HEK293 (cell line): ENCODE measurements around the gene CADM4.

Experiments used
- CTCF ChIP-seq: fragments of 450-650 bp; formaldehyde crosslinking; IDR thresholded peaks from 2 replicates; pipeline ENCODE4 v1.5.1; 2016; ENCODE audit warnings: missing biosample characterization, missing genetic modification characterization
- TCF7L2 ChIP-seq: IDR thresholded peaks from 2 replicates; pipeline ENCODE4 v1.6.1; 2011; ENCODE audit warnings: low read depth, mild to moderate bottlenecking, inconsistent platforms, low read length, moderate library complexity, borderline replicate concordance
- ZNF248 ChIP-seq: fragments of 450-650 bp; formaldehyde crosslinking; IDR thresholded peaks from 2 replicates; pipeline ENCODE4 v1.5.1; 2017; ENCODE audit warnings: missing biosample characterization, missing genetic modification characterization
- ZNF324 ChIP-seq: fragments of 450-650 bp; formaldehyde crosslinking; IDR thresholded peaks from 2 replicates; pipeline ENCODE4 v1.5.1; 2016; ENCODE audit warnings: missing biosample characterization, missing genetic modification characterization
- ZNF341 ChIP-seq: fragments of 450-650 bp; formaldehyde crosslinking; IDR thresholded peaks from 2 replicates; pipeline ENCODE4; 2016; ENCODE audit warnings: low read depth, missing biosample characterization, missing genetic modification characterization

DNA sequence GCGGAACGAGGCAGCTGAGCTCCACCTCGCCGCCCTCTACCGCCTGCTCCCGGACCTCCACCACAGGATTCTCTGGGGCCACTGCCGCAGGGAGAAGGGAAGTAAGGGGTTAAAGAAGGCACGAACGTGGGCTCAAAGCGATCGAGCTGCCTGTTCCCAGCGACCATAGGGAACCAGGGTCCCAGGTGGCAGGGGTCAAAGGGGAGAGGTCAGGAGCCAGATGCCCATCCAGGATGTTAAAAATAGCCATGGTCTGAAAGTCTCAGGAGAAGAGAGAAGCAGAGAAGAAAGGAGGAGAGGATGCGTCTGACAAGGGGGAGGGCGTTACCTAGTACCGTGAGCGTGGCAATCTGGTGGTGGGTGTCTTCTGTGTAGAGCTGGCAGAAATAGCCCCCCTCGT, 12.8 kb downstream of the CADM4 start:
- no peak for TF ChIP-seq ZNF248 (tag by site-specific recombination)
- no peak for TF ChIP-seq TCF7L2
- no peak for TF ChIP-seq ZNF324 (tag by site-specific recombination)
- TF ChIP-seq ZNF341 = no peak
- no peak for TF ChIP-seq CTCF (tag by site-specific recombination)
